ENCODE measurements around the gene CACNB2.

CACNB2 gene

GRCh38 chr10:18350340-18350739 is 210.1 kb downstream of the CACNB2 start:
- DNase-seq, result no peak

- DNase-seq, result no peak
Measured at GRCh38 chr10:18351421-18351820, 211.2 kb downstream of the CACNB2 start.

GRCh38 chr10:18352175-18352574 is 212.0 kb downstream of the CACNB2 start:
- no peak for DNase-seq

GRCh38 chr10:18359812-18360211 is 219.6 kb downstream of the CACNB2 start:
- no peak for DNase-seq

GRCh38 chr10:18362892-18363291 is 222.7 kb downstream of the CACNB2 start:
- DNase-seq, result no peak

- DNase-seq, result no peak
Measured at GRCh38 chr10:18364987-18365775, 225.0 kb downstream of the CACNB2 start.

GRCh38 chr10:18367840-18368239 is 227.6 kb downstream of the CACNB2 start:
- DNase-seq, result no peak

- DNase-seq, result no peak
Measured at GRCh38 chr10:18368273-18368672, 228.0 kb downstream of the CACNB2 start.

- no peak for DNase-seq
Measured at GRCh38 chr10:18368682-18369081, 228.5 kb downstream of the CACNB2 start.

GRCh38 chr10:18369859-18370473 is 229.7 kb downstream of the CACNB2 start:
- no peak for DNase-seq

- no peak for DNase-seq
Measured at GRCh38 chr10:18376650-18377049, 236.4 kb downstream of the CACNB2 start.

GRCh38 chr10:18377898-18378297 is 237.7 kb downstream of the CACNB2 start:
- no peak for DNase-seq

- no peak for DNase-seq
Measured at GRCh38 chr10:18378766-18379165, 238.5 kb downstream of the CACNB2 start.

GRCh38 chr10:18381679-18382078 is 241.5 kb downstream of the CACNB2 start:
- no peak for DNase-seq

GRCh38 chr10:18397906-18398305 is 257.7 kb downstream of the CACNB2 start:
- DNase-seq, result no peak

GRCh38 chr10:18399158-18399557 is 258.9 kb downstream of the CACNB2 start:
- DNase-seq, result no peak

GRCh38 chr10:18400201-18400905 is 260.1 kb downstream of the CACNB2 start:
- no peak for DNase-seq

- no peak for DNase-seq
Measured at GRCh38 chr10:18400906-18401245, 260.7 kb downstream of the CACNB2 start.

GRCh38 chr10:18401416-18402195 is 261.4 kb downstream of the CACNB2 start:
- DNase-seq, result no peak

GRCh38 chr10:18402853-18403252 is 262.6 kb downstream of the CACNB2 start:
- no peak for DNase-seq

- no peak for DNase-seq
Measured at GRCh38 chr10:18404530-18404929, 264.3 kb downstream of the CACNB2 start.

- no peak for DNase-seq
Measured at GRCh38 chr10:18406136-18406535, 265.9 kb downstream of the CACNB2 start.
